ENCODE results near the gene MORN5.
A peak's percentile ranks its signal among the peaks of the same experiment; 100 is the strongest.
"Not testable (repeated sequence)": the region's sequence is repeated elsewhere in the genome, so short reads cannot be mapped to it uniquely, and the experiment has no call there.

Gene MORN5

DNA sequence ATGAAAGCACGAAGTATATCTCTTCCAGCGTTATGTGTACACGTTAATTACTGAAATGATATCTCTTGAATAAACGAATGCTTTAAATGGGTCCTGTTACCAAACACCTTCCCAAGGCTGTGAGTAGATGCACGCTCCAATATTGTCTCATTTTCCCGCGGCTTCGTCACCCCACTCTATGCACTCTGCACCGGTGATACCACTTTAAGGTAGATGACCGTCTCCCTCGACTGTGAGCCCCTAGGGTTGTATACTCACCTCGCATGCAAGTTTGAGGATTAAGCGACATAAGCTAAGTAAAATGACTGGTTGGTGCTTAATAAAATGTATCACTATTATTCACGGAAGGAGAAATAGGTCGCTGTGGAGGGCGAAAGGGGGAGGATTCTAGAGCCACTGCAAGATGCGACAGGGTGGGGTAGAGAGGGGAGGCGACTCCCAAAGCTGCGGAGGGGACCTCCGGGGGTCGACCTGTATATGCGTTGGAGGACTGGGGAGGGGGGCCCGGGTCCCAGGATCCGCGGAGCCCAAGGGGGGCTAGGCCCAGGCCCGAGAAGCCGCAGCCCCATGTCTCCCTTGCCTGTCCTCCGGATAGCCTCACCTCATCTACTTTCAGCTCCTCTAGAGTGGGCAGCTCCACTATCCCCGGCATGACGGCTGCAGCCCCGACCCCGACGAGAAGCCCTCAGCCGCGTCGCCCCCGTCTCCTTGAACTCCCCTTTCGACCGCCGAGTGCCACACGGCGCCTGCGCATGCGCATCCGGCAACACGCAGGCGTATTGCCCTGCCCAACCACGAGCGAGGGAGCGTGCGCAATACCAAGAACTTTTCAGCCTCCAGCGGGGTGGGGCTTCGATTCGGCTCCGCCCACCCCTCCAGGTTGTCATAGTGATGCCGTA, at the start of gene MORN5, which contains the start of gene NDUFA8:
Gene MORN5 (plus strand): TSS at position 883 of the 899 bp plus-strand sequence. CDS start 65 bp downstream, outside the sequence.
Gene NDUFA8 (minus strand): TSS at position 754 of the 899 bp plus-strand sequence. CDS start 102 bp downstream, at position 652.
- peak; percentile 94 for DNase-seq

- no peak for DNase-seq
Measured at GRCh38 chr9:122110100-122110833, 49.4 kb upstream of the MORN5 start.

- no peak for DNase-seq
Measured at GRCh38 chr9:122111413-122112085, 48.2 kb upstream of the MORN5 start.

- DNase-seq = no peak
Measured at GRCh38 chr9:122112238-122112637, 47.5 kb upstream of the MORN5 start.

- DNase-seq = peak; percentile 40
Measured at GRCh38 chr9:122113574-122113973, 46.1 kb upstream of the MORN5 start.

DNA sequence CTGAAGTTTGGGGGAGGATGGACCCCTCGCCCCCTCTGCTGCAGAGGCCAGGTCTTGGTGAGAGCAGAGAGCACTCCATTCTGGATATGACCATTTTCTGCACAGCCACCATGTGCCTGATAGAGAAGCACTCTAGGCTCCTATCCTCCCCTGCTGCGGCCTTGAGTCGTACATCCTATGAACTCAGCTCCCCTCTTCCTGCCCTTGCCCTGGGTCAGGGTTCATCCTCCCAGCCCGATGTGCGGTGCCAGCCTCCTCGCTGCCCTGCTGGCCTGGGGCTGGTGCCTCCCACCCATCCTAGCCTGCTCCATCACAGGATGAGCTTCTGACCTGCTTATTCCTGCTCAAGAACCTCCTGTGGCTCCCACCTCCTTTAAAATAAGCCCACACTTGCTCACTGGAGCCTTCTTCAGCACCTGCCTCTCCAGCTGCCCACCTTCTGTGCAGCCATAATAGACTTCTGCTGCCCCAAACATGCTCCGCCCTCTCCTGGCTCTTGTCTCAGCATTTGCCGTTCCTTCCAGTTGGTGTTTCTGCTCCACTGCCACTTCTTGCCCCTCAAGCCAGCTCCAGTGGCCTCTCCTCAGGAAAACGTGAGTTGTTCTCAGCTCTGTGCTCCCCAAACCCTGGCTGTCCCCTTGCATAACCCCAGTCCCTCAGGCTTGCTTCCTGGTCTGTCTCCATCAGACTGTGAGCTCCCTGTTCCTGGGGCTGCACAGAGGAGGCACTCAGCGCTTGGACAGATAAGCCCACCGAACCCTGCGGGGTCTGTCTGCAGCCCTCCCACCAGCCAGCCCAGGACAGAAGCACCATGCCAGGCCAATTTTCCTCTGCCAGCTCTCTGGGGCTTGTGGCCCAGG, 44.3 kb upstream of the MORN5 start:
- DNase-seq = peak; percentile 69

GRCh38 chr9:122116040-122116439, 43.7 kb upstream of the MORN5 start:
- DNase-seq = no peak

GRCh38 chr9:122116448-122117173, 43.1 kb upstream of the MORN5 start:
- no peak for DNase-seq

DNA sequence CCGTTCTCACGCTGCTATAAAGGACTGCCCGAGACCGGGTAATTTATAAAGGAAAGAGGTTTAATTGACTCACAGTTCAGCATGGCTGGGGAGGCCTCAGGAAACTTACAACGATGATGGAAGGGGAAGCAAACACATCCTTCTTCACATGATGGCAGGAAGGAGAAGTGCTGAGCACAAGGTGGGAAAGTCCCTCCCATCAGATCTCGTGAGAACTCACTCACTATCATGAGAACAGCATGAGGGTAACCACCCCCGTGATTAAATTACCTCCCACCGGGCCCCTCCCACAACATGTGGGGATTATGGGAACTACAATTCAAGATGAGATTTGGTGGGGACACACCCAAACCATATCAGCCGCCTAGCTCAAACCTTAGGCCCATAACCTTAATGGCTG, 42.5 kb upstream of the MORN5 start:
- not testable (repeated sequence) for DNase-seq

GRCh38 chr9:122118343-122119165, 41.2 kb upstream of the MORN5 start:
- no peak for DNase-seq

DNA sequence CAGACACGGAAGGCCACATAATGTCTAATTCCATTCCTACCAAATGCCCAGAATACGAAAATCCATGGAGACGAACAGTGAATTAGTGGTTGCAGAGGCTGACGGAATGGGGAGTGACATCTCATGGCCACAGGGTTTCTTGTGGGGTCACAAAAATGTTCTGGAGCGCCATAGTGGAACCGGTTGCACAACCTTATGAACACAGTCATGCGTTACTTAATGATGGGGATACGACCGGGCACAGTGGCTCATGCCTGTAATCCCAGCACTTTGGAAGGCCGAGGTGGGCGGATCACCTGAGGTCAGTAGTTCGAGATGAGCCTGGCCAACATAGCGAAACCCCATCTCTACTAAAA, 40.6 kb upstream of the MORN5 start:
- DNase-seq = no peak

DNA sequence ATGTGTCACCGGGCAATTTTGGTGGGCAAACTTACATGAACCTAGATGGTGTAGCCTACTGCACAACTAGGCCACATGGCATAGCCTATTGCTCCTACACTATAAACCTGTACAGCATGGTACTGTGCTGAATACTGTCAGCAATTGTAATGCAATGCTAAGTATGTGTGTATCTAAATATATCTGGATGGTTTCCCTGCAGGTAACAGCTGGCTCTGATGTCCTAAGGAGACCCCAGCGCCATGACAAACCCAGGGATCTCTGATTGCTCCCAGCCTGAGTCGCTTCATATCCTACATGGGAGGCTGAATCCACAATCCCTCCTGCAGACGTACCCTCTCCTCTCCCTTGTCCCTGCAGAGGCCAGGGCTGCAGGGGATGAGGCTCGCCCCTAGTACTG, 40.0 kb upstream of the MORN5 start:
- no peak for DNase-seq

DNA sequence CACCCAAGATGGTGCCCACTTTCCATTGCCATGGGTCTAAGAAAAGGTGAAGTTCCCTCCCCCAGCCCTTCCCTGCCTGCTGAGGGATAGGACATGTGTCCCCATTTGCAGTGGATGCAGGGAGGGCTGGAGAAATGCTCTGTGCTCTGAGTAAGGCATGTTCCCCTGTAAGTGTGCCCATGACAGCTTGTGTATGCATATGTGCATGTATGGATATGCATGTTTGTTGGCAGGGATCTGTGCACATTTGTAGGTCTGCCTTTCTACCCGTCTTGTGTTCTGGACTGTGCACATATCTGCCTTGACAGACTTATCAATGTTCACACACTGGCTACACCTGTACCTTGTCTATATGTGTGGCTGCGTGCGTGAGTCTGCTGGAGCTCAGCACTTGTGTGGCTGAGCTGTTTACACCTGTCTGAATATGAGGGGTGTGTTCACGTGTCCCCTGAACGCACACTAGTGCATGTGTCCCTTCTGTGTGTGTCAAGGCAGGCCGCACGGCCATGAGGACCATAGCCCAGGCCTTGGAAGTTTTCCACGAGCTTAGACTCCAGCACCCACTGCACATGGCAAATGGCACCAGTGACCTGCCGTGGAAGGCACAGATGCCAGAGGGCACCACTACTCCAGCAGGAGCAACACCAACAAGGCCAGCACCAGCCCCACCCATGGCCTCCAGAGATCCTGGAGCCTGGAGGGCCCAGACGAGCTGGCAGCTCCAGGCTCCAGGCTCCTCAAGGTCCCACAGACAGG, 39.2 kb upstream of the MORN5 start:
- DNase-seq = no peak

DNA sequence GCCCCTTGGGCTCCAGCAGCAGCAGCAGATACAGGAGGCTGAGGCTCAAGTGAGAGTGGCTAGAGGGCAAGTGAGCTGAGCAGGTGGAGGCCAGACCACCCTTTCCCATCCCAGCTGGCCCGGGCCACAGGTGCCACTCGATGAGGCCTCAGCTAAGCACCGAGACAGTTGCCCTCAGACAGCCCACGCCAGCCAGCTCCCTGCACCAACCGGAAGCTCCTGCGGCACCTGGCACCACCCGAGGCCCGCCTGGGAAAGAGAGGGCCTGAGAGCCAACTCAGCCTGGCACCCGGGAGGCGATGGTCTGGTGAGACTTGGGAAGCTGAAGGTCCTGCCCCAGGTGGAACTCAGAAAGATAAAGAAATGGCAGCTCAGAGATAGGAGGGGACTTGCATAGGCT, 38.3 kb upstream of the MORN5 start:
- DNase-seq = no peak

GRCh38 chr9:122121931-122122330, 37.8 kb upstream of the MORN5 start:
- DNase-seq = no peak

- DNase-seq = no peak
Measured at GRCh38 chr9:122122468-122122867, 37.2 kb upstream of the MORN5 start.

- DNase-seq = no peak
Measured at GRCh38 chr9:122122903-122123632, 36.6 kb upstream of the MORN5 start.

DNA sequence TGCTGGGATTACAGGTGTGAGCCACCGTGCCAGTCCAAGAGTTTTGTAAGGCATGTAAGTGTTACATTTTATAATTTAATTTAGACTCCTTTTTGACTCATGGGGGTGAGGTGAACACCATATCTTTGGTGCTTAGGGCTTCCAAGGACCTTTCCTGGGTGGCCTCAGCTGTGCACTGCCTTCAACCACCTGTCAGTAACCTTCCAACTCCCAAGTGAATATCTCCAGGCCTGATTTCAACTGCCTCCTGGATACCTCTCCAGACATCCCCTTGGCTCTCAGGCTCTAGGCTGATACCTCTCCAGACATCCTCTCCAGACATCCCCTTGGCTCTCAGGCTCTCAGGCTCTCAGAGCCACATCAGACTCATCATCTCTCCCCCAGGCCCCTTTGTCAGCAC, 35.7 kb upstream of the MORN5 start:
- no peak for DNase-seq

DNA sequence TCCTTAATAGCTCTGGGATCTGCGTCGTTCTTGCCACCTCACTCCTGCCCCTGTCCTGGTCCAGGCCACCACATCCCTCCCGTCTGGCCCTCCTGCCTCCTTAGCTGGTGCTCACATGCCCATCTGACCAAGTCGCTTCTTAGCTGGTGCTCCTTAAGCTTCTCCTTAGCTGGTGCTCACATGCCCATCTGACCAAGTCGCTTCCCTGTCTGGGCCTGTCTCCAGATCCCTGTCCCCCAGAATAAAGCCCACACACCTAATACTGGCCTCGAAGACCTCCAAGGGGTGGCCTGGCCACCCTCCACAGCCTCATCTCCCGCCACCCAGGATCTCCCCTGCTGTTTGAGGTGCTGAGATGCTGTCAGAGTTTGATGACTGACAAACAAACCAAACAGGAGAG, 35.2 kb upstream of the MORN5 start:
- no peak for DNase-seq

All from NCI-H524 treated with DMSO at 0.1 percent for 48 hours (cell line).